Measurements from ENCODE around the gene ASF1A.

ASF1A gene

GRCh38 chr6:118882314-118882905 lies 11.5 kb upstream of the ASF1A start:
- no peak for DNase-seq

DNA sequence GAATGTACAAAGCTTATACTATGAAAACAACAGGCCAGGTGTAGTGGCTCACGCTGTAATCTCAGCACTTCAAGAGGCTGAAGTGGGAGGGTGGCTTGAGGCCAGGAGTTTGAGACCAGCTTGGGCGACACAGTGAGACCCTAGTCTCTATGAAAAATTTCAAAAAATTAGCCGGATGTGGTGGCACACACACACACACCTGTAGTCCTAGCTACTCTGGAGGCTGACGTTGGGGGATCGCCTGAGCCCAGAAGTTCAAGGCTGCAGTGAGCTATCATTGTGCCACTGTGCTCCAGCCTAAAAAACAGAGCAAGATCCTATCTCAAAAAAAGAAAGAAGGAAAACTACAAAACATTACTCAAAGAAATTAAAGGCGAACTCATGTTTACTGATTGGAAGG lies 7.3 kb upstream of the ASF1A start:
- no peak for DNase-seq

GRCh38 chr6:118889163-118889562 lies 4.8 kb upstream of the ASF1A start:
- DNase-seq: no peak

GRCh38 chr6:118890997-118891790 lies 2.8 kb upstream of the ASF1A start:
- DNase-seq: no peak

- no peak for DNase-seq
Observed at GRCh38 chr6:118892355-118892991, 1.5 kb upstream of the ASF1A start.

DNA sequence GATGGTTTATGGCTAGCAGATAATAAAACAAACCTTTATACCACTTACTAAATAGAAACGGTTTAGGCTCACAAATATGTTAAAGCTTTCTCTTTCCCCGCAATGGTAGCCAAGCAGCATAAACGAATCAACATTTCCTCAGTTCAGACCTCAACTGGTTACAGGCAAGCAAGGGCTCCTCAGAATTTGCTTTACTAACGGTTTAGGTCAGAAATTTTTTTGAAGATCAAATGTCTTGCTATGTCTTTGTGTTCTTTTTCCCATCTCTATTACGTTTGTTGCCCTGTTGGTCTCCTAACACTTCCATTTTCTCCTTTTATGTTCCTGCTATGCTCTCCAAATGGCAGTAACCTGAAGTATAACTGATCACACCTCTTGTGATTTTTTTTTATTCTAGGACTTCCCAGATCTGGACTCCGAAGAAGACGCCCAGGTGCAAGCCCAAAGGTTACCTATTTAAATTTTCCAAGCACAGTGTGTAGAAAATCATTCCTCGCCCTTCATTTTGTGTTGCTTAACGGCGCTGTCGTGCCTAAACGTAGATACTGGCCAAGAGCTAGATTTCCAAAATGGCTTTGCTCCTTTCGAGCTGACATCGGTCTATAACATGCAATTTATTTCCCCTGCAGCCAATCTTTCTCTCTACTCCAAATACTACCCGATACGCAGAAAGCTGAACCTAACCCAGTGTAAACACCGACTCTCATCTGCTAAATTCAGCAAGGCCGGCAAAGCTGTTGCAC lies 717 bp upstream of the ASF1A start:
- peak; percentile 53 for DNase-seq

- DNase-seq: peak; percentile 69
Observed at GRCh38 chr6:118894425-118895260, 691 bp downstream of the ASF1A start.

- no peak for DNase-seq
Observed at GRCh38 chr6:118895261-118895560, 1.3 kb downstream of the ASF1A start.

- no peak for DNase-seq
Observed at GRCh38 chr6:118895859-118896258, 1.9 kb downstream of the ASF1A start.

DNA sequence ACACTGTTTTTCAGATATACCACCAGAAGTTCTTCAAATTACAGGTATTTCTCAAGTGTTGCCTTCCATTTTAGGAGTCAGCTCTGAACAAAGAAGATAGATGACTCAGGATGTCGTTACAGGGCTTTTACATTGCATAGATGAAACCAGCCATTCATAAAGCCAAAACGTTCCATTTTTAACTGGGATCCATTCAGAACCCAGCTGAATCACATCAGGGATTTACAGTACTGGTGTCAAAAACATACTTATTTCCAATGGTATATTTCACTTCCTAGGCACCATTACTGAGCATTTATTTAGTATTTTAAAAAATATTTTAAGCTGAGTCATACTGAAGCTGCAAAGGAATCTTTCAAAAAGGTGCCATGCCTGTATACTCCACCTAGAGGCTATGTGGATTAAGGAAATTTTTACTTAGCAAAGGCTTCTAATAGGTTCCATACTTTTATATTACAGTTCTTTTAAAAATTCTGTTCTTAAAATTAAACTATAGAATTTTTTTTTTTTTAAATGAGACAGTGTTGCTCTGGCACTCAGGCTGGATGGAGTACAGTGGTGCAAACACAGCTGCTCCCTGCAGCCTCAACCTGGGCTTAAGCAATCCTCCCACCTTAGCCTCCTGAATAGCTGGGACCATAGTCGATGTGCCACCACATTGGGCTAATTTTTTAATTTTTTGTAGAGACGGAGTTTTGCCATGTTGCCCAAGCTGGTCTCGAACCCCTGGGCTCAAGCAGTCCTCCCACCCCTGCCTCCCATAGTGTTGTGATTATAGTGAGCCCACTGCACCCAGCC lies 2.6 kb downstream of the ASF1A start:
- no peak for DNase-seq

DNA sequence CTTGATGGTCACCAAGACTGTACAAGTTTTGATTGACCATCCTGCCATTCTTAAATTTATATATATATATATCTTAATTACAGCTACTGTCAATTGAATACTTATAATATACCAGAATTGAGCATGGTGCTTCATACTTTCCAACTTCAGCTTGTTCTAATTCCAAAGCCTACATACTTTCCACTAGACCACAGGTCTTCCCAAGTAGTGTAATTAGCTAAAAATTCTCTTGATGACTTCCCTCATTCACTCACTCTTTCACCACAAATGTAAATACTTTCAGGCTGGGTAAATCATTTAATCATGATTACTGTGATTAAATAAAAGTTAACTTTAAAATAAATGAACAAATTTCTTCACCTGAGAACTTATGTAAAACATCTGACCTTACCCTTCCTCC lies 3.4 kb downstream of the ASF1A start:
- no peak for DNase-seq

DNA sequence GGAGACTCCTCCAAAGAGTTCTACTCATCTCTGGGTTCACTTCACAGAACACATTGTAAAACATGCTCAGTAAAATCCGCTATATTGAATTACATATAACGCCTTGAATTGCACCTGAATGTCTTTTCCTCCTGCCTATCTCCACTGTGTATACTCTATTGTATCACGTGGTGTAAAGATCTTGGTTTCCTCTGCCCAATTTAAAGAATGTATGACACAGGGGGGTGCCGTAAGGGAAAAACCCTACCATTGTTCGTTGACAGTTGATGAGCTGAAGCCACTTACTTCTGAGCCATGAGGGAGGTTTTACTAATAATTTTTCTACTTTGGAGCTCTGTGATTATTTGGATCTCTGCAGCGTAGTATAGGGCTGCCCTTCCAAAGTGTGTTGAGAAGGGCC lies 6.0 kb downstream of the ASF1A start:
- no peak for DNase-seq

DNA sequence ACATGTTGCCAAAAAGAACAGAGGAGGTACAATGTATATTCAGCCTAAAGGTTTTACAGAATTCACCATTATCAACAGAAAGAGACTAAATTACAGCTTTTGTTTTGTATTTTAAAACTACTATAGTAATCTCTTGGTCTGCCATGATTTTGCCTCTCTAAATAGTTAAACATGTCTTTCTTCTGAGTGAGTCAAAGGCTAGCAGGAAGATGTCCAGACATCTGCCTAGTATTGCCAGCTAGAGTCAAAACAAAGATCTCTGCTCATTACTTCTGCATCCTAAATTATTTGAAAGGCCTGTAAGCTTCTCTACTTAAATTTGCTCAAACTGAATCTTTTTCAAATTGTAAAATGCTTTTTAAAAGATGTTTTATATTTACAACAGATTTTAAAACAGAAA lies 8.8 kb downstream of the ASF1A start:
- no peak for DNase-seq

DNA sequence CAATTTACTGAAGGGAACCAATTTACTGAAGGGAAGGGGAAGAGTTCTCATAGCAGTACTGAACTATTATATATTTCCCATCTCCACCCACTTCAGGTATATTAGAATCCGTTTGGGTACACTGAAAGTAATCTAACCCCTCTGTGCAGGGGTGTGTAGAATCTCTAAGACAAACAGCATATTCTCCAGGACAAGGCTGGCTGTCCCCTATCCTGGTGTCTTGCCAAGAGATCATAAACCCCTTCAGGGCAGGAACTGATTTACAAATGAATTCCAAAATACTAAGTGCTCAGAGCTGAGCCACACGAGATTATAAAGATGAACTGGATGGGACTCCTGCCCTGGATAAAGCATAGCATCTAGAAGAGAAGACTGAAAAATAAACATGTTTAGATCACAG lies 9.2 kb downstream of the ASF1A start:
- DNase-seq: no peak

GRCh38 chr6:118903691-118904090 lies 9.7 kb downstream of the ASF1A start:
- DNase-seq: no peak

DNA sequence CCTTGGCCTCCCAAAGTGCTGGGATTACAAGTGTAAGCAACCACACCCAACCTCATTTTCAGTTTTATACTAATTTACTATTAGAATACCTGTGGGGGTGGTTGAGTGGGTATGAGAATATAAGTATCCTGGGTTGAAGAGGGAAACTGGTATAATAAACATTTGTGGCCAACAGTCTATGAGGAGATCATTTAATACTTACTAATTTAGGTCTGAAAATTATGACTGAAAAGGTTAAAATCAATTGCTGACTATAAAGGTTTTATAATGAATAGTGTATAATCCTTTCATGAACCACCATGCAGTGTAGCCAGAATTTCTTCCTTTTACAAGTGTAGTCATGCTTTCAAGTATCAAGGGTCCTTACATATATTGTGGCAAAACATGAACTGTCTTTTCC lies 11.1 kb downstream of the ASF1A start:
- DNase-seq: no peak

- no peak for DNase-seq
Observed at GRCh38 chr6:118905851-118906250, 11.9 kb downstream of the ASF1A start.

DNA sequence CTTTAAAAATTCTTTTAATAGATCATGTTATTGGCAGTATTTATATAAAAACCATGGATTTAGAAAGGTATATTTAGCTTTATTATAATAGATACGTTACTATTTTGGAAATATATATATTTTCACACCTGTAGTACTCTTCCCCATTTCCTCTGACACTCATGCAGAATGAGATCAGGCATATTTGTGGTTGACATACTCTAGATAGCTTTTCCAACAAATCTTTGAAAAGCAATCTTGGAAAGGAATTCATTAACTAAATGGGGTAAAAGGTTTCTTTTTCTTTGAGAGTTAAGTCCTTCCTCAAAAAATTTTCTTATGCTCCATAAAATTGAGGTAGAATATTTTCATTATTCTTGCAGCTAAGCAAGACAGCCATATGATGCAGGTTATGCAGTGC lies 14.5 kb downstream of the ASF1A start:
- no peak for DNase-seq

GRCh38 chr6:118912646-118913045 lies 18.7 kb downstream of the ASF1A start:
- no peak for DNase-seq

DNA sequence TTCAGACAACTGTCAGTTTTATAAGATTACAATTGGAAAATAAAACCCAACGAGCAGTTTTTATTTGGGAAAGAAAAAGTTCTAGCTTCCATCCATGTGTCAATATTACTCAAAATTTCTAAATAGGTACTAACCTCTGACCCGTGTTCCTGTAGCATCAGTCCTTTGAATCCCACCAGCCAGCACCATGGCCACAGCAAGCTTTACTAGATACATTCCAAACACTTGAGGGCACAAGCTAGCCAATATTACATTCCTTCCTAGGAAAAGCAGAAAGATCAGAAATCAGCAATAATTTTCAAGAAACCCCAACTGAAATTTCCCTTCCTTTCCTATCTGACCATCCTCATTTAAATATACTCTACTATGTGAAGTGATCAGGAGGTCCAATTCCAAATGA lies 19.2 kb downstream of the ASF1A start:
- no peak for DNase-seq

DNA sequence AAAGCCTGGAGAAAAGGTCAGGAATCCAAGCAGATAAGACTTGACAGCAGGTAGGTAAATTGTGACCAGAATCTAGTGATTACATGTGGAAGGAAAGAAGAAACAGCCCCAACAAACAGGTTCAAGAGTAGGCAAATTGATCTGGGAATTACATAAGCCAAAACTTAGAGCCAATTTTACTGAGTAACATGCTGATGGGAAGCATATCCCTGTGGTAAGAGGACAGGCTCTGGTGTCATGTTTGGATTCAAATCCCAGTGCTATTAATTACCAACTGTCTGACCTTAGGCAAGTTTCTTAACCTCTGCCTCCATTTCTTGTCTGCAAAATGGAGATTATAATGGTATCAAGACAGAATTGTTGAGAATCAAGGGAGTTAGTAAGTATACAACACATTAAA lies 20.6 kb downstream of the ASF1A start:
- no peak for DNase-seq
